Endothelial cell of umbilical vein (primary cell): ENCODE results near the gene RAD51C.

Experiments used
- CTCF ChIP-seq, 2 donors: IDR thresholded peaks; 1 replicate in 1 of 2; 2 replicates in 1 of 2; pipeline ENCODE4 v1.5.1; 2011; ENCODE audit warnings: low read length in 2 of 2, mild to moderate bottlenecking in 2 of 2, moderate library complexity in 2 of 2, control low read depth in 1 of 2, inconsistent platforms in 1 of 2, low read depth in 1 of 2; ENCODE audit not compliant: insufficient read depth in 1 of 2; ENCODE audit errors: extremely low read depth in 1 of 2
- POLR2A ChIP-seq: IDR thresholded peaks from 2 replicates; pipeline ENCODE4 v1.6.1; 2012; ENCODE audit warnings: low read depth, mild to moderate bottlenecking, control low read depth, low read length
- POLR2AphosphoS5 ChIP-seq: IDR thresholded peaks from 2 replicates; pipeline ENCODE4 v1.6.1; 2012; ENCODE audit warnings: low read depth, mild to moderate bottlenecking, control low read depth, low read length, moderate library complexity; ENCODE audit not compliant: insufficient read depth

GRCh38 chr17:58728798-58729197 is 36.4 kb downstream of the RAD51C start:
- TF ChIP-seq CTCF (IDR thresholded peaks at IDR 0.05; ENCODE audit: extremely low read depth in 1 of 2, insufficient read depth in 1 of 2, low read depth in 1 of 2, low read length in 2 of 2) (no peak), POLR2AphosphoS5 (no peak), POLR2A (no peak)
